Left renal cortex interstitium (tissue), 4 donors: ENCODE results near the gene ALAD. TPM values are rescaled to one million over a fixed set of nuclear protein-coding genes. Genes with fewer than 3 reads are reported as not detected.
"Not testable (repeated sequence)": the region's sequence is repeated elsewhere in the genome, so short reads cannot be mapped to it uniquely, and the experiment has no call there.

Experiments
- DNase-seq, 4 donors: peaks; one replicate each; pipeline ENCODE4 v3.0.0-alpha.2; 2013; ENCODE audit warnings: low read depth in 4 of 4, low spot score in 2 of 4, missing footprints in 1 of 4
- polyA plus RNA-seq, 4 donors: library from polyadenylated mRNA; unstranded; fragments of 120-200 nt; gene quantifications; one replicate each; pipeline ENCODE4 v1.2.1, GENCODE V29; 2013; ENCODE audit not compliant: insufficient read length in 4 of 4

ALAD gene
- polyA plus RNA-seq: 10 to 100 TPM; 37.0 to 54.5 (median 47.6) TPM

DNA sequence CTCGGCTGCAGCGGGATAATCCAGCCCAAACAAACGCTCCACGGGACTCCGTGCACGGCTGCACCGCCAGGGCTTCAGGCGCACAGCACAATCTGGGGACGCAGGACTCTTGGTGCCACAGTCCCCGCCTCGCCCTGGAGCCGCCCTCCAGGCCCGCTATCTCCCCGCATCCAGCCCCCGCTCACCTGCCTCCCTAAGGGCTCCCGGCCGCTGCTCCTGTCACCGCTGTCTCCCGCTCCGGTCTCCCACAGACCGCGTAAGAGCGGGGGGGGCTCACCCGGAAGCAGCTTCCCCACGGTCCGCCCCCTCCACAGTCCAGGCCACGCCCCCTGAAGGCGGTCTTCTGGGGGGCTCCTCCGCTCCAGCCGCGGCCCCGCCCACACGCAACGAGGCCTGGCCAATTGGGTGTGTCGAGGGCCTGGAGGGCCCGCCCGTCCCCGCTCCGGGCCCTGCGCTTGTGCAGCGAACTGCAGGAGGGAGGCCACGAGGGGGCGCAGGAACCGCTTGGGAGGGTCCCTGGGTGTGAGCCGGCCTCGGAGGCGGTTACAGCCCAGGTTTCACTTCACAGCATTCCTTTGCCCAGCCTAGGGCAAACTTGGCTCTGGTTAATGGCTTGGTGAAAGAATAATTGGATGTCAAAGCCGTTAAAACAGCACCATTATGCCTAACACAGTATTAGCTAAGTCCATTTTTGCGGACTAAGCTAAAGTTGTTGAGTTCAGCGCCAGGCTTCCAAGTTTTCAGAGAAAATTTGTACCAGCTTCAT lies at the start of gene ALAD:
TSS of gene ALAD (minus strand) at position 258 of the 766 bp plus-strand sequence. CDS start 7,725 bp downstream, outside the sequence.
- peak; percentile 86 to 97 (median 96) for DNase-seq

GRCh38 chr9:113449376-113449775 lies 48.3 kb upstream of the ALAD start:
- no peak for DNase-seq

DNA sequence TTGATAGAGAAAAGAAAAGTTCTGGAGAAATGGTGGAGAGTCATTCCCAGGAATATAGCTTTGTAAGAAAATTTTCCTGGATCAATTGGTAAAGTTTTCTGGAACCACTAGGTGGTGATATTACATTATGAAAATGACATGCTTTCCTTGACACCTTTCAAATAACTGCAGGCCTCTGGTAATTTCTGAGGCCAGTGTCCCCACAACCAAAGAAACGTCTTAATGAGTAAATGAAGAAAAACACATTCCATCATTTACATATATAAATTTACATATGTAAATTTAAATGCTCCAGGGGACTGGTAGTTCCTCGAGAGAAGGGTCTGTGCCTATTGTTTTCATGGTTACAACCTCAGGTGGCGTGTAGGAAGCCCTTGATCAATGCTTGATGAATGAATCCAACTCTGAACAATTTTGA lies 45.2 kb upstream of the ALAD start:
- DNase-seq: peak in 1 of 4 donors; percentile 36

- DNase-seq: no peak
Observed at GRCh38 chr9:113444736-113445135, 43.7 kb upstream of the ALAD start.

DNA sequence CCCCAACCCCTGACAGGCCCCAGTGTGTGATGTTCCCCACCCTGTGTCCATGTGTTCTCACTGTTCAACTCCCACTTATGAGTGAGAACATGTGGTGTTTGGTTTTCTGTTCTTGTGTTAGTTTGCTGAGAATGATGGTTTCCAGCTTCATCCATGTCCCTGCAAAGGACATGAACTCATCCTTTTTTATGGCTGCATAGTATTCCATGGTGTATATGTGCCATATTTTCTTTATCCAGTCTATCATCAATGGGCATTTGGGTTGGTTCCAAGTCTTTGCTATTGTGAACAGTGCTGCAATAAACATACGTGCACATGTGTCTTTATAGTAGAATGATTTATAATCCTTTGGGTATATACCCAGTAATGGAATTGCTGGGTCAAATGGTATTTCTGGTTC lies 36.6 kb upstream of the ALAD start:
- not testable (repeated sequence) for DNase-seq

DNA sequence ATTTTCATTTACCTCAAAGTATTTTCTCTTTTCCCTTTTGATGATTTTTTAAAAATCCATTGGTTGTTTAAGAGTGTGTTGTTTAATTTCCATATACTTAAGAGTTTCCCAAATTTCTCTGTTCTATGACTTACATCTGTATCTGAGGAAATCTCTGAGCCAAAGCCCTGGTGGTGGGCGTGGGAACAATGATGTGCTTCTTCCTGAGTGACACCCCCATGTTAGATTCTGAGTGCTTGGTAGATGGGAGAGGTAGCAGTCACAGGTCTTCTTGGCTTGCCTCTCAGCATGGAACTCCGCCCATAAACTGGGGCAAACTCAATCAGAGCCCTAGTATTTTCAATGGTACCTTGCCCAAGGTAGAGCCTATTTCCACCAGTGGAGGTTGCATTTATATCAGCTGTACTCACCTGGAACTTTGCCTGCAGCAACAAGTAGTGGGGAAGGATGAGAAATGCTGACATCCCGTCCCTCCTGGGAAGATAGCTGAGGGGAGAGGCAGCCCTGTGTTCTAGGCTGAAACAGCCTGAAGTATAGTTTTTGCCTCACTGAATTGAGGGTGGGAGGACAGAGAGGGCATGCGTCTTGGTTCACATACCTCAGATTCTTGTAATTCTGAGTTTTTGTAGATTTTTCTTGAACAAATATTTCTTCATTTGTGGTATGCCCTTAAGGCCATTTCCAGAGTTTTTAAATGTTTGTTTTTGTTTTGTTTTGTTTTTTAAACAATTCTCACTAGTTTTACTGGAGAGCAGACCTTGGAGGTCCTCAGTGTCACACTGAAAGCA lies 35.8 kb upstream of the ALAD start:
- DNase-seq: no peak

DNA sequence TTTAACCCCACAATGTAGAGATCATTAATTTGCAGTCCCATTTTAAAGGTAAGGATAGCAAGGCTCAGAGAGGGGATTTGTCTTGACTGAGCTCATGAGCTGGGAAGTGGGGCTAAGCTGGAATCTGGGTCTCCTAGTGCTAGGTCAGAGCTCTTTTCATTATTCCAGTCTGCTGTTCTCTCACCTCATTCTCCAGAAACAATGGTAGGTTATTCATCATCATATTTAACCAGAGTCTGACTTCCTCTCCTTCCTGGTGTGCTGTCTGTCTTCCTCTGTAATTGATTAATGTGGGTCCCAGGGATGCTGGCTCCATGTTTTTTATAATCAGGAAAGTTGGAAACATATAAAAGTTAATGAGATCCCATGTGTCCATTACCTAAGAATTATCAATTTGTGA lies 30.1 kb upstream of the ALAD start:
- DNase-seq: no peak

DNA sequence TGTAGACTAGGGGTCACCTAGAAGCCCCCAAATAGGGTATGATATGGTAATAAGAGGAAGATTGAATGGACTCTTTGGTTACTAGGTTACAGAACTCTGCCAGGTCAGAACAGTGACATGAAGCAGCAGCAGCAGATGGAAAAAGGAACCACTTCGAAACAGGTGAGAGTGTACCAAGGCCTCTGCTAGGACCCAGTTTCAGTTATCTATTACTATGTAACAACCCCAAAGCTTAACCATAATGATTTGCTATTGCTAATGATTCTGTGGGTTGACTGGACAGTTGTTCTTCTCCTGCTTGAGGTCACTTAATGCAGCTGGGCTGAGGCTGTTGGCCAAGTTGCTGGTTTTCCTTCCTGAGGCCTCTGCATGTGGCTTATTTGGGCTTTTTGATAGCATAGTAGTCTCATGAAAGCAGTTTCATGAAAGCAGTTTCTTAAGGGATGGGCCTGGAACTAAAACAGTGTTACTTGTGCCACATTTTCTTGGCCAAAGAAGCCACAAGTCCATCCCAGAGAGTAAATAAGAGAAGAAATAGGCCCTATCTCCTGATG lies 27.1 kb upstream of the ALAD start:
- DNase-seq: no peak

DNA sequence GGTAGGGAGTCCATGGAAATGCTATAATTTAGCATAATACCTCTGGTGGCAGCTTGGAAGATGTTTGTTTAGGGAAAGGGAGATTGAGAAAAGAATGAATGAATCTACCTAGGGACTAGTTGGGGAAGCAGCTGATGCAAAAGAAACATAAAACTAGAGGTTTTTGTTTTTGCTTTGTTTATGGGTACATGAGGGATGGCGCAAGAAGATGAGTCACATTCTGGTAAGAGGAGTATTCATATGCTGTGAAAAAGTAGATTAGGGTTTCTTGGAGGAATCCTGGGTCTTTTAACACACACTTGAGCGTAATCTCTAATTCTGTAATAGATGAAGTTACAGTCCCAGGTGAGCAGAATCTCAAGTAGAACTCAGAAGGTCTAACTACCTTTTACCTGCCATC lies 26.5 kb upstream of the ALAD start:
- DNase-seq: no peak

GRCh38 chr9:113426701-113427100 lies 25.6 kb upstream of the ALAD start:
- DNase-seq: no peak

GRCh38 chr9:113425072-113425471 lies 24.0 kb upstream of the ALAD start:
- DNase-seq: no peak

DNA sequence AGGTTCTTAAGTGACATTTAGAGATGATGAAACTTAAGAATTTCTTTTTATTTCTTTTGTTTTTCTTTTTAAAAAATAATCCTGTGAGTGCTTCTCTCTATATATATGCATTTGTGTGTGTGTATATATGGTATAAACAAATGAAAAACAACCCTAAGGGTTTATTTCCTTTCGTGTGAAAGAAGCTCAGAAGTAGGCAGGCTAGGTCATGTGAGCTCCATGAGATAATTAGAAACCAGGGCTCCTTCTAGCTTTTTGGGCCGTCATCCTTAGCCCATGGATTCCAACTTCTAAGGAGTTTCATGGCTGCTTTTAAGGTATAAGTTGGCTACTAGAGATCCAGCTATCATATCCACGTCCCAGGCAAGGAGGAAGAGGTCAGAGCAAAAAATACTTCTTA lies 20.6 kb upstream of the ALAD start:
- no peak for DNase-seq

DNA sequence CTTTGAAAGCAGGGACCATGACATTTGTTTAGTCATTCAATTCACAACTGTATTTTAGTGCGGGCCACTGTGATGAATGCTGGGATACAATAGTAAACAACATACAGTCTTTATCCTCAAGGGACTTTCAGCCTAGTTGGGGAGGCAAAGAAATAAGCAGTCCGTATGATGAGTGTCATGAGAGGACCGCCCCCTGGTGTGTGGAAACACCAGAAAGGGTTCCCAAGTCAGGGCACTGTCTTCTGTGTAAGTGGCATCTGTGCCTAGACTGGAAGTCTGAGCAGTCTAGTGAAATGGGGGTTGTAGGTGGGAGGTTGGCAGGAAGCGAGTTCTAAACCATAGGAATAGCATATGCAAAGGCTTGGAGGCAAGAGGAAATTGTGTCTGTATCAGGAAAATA lies 16.3 kb upstream of the ALAD start:
- no peak for DNase-seq

DNA sequence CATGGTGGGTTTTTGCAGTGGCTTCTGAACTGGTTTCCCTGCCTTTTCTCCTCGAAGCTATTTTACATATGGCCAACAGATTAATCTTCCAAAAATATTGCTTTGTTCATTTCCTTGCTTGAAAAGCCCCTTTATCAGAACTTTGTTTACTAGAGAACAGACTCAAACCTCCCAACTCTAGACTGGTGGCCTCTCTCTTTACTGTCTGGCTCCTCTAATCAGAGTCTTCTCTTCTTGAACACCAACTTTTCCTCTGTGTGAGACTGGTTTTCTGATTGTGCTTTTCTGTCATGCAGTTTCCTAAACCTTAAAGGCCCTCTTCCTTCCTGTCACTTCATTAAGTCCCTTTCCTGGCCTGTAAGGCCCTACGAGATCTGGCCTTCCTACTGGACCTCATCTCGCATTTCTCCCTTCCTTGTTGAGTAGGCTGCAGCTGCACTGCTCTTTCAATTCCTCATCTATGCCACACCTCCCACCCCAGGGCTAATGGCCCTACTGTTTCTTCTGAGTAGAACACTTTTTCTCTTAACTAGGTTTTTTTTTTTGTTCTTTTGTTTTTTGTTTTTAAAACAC lies 15.2 kb upstream of the ALAD start:
- DNase-seq: no peak

GRCh38 chr9:113410207-113410864 lies 9.3 kb upstream of the ALAD start, which contains the start of the genes C9orf43 and POLE3:
Gene C9orf43 (plus strand): TSS chr9:113410747. CDS start chr9:113413494, 2,747 bp downstream.
Gene POLE3 (minus strand): TSS chr9:113410675. CDS start chr9:113410293, 382 bp downstream.
- peak; percentile 93 to 95 (median 94) for DNase-seq

DNA sequence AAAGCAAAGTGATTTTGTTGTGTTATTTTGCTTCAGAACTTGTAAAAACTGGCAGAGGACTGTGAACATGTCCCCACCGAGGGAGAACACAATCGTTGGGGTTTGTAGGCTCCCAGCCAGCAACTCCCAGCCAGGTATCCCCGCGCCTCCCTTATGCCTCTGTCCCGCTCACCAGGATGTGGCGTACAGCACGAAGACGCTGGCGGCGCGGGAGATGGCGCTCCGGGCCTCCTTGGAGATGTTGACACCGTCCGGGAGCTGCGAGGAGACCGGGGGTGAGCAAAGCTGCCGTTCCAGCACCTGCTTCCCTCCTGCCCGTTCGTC lies 8.8 kb upstream of the ALAD start:
- no peak for DNase-seq

DNA sequence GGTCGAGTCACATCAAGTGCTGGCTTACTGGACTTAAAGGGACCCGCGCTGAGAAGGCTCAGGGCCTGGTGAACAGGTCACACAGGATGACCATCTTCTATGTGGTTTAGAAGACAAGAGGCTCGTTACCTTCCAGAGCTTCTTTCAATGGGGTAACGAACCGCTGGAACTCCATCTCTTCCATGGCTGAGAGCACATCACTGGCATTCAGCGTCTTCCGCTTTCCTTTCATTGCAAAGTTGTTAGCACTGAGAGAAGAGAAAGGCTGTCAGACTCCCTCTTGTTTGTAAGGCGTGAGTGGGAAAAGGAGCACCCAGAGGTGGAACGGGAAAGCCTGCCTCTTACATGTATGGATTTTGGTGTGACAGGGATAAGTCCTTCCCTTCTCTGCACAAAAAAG lies 8.4 kb upstream of the ALAD start:
- no peak for DNase-seq

DNA sequence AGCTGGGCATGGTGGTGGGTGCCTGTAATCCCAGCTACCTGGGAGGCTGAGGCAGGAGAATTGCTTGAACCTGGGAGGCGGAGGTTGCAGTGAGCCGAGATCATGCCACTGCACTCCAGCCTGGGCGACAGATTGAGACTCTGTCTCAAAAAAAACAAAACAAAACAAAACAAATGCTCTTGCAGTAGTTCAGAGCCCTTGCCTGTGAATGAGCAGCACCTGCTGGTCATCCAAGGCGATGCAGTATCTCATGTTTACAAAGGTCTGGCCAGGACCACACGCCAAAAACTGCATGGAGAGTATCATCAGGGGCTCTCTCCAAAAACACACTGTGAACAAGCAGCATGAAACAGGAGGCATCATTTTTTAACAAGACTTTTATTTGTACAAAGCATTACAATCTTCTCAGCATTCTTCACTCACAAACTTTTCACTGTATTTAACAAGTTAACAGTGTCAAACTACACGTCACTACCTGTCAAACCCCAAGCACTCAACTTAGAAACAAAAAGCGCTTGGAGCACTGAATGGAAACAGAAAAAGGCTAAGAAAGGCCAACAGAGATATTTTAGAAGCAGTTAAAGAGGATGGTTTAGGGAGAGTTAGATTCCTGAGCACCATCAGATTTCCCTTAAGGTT lies 5.9 kb upstream of the ALAD start:
- peak in 1 of 4 donors; percentile 59 for DNase-seq

- DNase-seq: not testable (repeated sequence)
Observed at GRCh38 chr9:113406353-113406752, 5.3 kb upstream of the ALAD start.

DNA sequence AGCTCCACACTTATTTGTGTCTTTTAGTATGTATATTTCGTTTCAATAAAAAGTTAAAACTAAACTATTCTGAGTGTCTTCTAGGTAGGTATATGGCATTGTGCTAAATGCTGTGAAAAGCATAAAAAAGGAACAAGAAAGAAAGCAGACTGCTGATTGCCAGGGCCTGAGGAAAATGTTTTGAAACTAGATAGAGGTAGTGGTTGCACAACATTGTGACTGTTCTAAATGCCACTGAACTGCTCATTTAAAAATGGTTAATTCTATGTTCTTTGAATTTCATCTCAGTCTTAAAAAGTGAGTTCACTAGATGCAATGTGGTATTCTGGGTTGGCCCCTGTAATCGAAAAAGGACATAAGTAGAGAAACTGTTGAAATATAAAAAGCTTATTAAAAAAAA lies 2.6 kb upstream of the ALAD start:
- no peak for DNase-seq
